Stimulated activated effector memory CD8-positive, alpha-beta T cell treated with anti-CD3 and anti-CD28 coated beads, Interleukin-12 subunit alpha, Interleukin-12 subunit beta, amount 100 ng/mL, for 72 hours (primary cell): ENCODE data around the gene HOXB1.

Experiments
- ATAC-seq: fragments of 150-1000 bp; cut with Tn5 transposase; 2 replicates; pipeline ENCODE4 v1.10.0; 2021
- DNase-seq, 2 donors: peaks; one replicate each; pipeline ENCODE4 v3.0.0; 2021 to 2022; ENCODE audit warnings: low spot score in 2 of 2
- H3K27ac Mint-ChIP-seq: one replicate; pipeline ENCODE4 v1.8.0; 2022; ENCODE audit warnings: mild to moderate bottlenecking, mixed read lengths
- H3K36me3 Mint-ChIP-seq: one replicate; pipeline ENCODE4 v1.8.0; 2022; ENCODE audit warnings: mild to moderate bottlenecking, mixed read lengths
- H3K4me1 Mint-ChIP-seq: one replicate; pipeline ENCODE4 v1.8.0; 2022; ENCODE audit warnings: mixed read lengths
- H3K4me3 Mint-ChIP-seq: one replicate; pipeline ENCODE4 v1.8.0; 2022; ENCODE audit warnings: mild to moderate bottlenecking, mixed read lengths
- H3K9me3 Mint-ChIP-seq: one replicate; pipeline ENCODE4 v1.8.0; 2022; ENCODE audit warnings: mixed read lengths

HOXB1 gene

GRCh38 chr17:48506246-48506645 lies 24.6 kb downstream of the HOXB1 start:
- ATAC-seq (no peak), DNase-seq (no peak)
- H3K9me3 Mint-ChIP-seq: no peaks in the 10 kb centered on the region
- peaks cover 26% of the 10 kb centered on the region for H3K4me1 Mint-ChIP-seq
- H3K27ac Mint-ChIP-seq: no peak overlapping the region
- H3K4me3 Mint-ChIP-seq: no peak overlapping the region
- H3K36me3 Mint-ChIP-seq: no peaks in the 10 kb centered on the region

GRCh38 chr17:48505788-48506187 lies 25.0 kb downstream of the HOXB1 start:
- H3K9me3 Mint-ChIP-seq: no peaks in the 10 kb centered on the region
- ATAC-seq: peak; percentile 100
- no peaks in the 10 kb centered on the region for H3K36me3 Mint-ChIP-seq
- no peak overlapping the region for H3K27ac Mint-ChIP-seq
- H3K4me1 Mint-ChIP-seq: peaks cover 23% of the 10 kb centered on the region
- no peak overlapping the region for H3K4me3 Mint-ChIP-seq
- peak in 1 of 2 donors; percentile 66 for DNase-seq

DNA sequence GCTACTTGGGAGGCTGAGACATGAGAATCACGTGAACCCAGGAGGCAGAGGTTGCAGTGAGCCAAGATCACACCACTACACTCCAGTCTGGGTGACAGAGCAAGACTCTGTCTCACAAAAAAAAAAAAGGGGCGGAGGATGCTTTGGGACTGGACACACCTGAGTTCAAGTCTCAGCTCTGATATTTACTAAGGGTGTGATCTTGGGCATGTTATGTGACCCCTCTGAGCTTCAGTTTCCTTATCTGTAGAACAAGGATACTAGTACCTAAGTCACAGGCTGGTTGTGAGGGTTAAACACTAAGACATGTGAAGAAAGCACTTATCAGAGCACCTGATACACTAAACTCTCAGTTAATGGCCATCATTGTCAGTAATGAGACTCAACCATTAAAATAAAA lies 25.9 kb downstream of the HOXB1 start:
- Mint-ChIP-seq H3K36me3 (no peaks in the 10 kb centered on the region), H3K9me3 (no peaks in the 10 kb centered on the region), H3K4me1 (peaks cover 18% of the 10 kb centered on the region), H3K4me3 (no peak overlapping the region), H3K27ac (peak overlapping the region; percentile 30)
- DNase-seq: no peak
- ATAC-seq: no peak

DNA sequence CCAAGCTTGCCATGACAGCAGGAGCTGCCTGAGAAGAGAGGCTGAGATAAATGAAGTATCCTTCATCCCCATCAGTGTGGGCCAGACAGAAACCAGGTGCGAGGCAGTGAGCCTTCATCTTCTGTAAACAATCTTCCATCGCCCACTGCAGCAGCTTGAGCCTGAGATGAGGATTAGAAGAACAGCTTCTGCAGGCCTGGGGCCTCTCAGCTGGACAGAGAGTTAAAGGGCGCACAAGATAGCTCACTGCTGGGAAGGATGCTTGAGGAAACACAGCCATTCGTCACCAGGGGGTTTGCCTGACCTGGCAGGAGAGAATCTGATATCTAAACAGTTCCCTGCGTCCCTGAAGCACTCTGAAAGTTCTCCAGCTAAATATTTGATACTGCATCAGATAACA lies 27.1 kb downstream of the HOXB1 start:
- DNase-seq (no peak), ATAC-seq (no peak)
- H3K4me3 Mint-ChIP-seq: no peak overlapping the region
- peaks cover 18% of the 10 kb centered on the region for H3K4me1 Mint-ChIP-seq
- no peaks in the 10 kb centered on the region for H3K36me3 Mint-ChIP-seq
- no peaks in the 10 kb centered on the region for H3K9me3 Mint-ChIP-seq
- H3K27ac Mint-ChIP-seq: peak overlapping the region; percentile 12

- DNase-seq (no peak), ATAC-seq (no peak)
- H3K9me3 Mint-ChIP-seq: no peaks in the 10 kb centered on the region
- no peaks in the 10 kb centered on the region for H3K36me3 Mint-ChIP-seq
- H3K27ac Mint-ChIP-seq: no peak overlapping the region
- no peak overlapping the region for H3K4me3 Mint-ChIP-seq
- H3K4me1 Mint-ChIP-seq: peaks cover 18% of the 10 kb centered on the region
Measured at GRCh38 chr17:48502901-48503300, 27.9 kb downstream of the HOXB1 start.

GRCh38 chr17:48502312-48502711 lies 28.5 kb downstream of the HOXB1 start:
- ATAC-seq (no peak), DNase-seq (no peak)
- Mint-ChIP-seq H3K9me3 (no peaks in the 10 kb centered on the region), H3K4me1 (peaks cover 18% of the 10 kb centered on the region), H3K36me3 (no peaks in the 10 kb centered on the region), H3K27ac (no peak overlapping the region), H3K4me3 (no peak overlapping the region)

DNA sequence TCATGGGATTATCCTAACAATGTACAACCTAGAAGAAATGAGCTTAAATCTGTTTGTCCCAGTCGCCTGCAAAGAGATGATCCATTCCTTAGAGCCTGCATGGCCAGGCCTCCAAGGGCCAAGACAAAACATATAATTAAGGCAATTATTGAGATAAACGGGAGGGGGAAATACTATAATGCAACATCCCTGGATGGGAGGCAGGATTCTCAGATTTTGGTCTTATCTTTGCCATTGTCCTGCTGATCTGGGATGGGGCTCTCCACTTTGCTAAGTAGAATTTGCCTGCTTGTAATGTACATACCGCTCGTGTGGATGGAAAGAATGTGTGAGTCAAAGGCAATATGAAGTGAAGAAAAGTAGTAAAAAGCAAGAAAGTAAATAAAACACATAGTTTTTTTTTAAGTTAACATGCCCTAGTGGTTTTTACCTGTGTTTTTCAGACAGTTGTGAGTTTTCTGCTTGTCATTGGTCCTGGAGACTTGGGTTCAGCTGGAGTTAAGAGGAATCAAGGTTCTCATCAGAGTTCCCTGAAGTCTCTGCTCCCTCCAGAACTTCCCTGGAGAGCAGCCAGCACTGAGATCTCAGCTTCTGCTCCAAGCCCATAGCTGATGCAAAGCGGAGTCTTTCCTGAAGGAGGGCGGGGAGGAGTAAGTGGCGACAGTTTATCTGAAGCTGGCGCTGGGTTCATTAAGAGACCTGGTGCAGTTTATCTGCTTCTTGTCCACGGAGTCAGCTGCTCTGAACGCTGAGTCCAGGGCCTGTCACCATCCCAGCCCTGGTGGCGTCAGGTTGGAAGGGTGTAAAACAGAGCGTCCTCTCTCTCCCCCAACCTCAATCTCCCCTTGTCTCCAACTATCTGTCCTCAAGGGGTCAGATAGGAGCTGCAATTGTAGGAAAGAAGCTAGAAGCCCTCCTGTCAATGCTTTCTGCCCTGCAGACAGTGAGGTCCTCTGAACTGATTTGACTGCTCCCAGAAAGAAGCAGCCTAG lies 30.1 kb downstream of the HOXB1 start:
- no peaks in the 10 kb centered on the region for H3K36me3 Mint-ChIP-seq

DNA sequence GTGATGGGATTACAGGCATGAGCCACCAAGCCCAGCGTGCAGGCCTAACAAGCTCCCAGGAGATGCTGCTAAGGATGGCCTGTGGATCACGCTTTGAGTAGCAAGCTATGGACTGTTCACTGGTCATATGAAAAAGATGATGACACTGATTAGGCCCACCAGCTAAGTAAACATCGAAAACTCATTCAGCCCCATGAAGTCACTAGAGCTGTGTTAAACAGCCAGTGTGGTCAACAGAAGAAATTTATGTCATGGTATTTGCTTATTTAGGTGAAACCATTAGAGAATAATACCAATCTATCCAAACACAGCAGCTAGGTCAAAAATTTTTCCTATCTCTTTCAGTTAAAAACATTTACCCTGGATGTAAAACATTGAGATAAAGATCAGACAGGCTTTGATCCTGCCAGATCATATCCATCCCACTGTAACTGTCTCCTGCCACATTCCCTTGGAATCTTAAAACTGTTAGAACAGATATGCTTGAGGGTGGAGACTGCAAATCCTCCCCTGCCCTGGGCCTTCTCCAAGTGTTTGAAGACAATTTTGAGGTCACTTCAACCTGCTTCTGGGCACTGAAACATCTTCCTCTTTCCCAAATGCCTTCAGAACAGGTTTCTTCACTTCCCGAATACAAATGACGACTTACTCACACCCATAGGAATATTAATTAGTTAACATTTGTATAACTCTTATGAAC lies 30.9 kb downstream of the HOXB1 start:
- H3K9me3 Mint-ChIP-seq: no peaks in the 10 kb centered on the region
- ATAC-seq (no peak), DNase-seq (no peak)
- no peak overlapping the region for H3K4me3 Mint-ChIP-seq
- H3K27ac Mint-ChIP-seq: no peak overlapping the region
- H3K4me1 Mint-ChIP-seq: peaks cover under 1% of the 10 kb centered on the region
- H3K36me3 Mint-ChIP-seq: no peaks in the 10 kb centered on the region

More for the DNA sequence above, 30.1 kb downstream of the HOXB1 start:
- no peaks in the 10 kb centered on the region for H3K9me3 Mint-ChIP-seq
- ATAC-seq (no peak), DNase-seq (no peak)
- no peak overlapping the region for H3K27ac Mint-ChIP-seq
- H3K4me3 Mint-ChIP-seq: no peak overlapping the region
- H3K4me1 Mint-ChIP-seq: peaks cover 9% of the 10 kb centered on the region

DNA sequence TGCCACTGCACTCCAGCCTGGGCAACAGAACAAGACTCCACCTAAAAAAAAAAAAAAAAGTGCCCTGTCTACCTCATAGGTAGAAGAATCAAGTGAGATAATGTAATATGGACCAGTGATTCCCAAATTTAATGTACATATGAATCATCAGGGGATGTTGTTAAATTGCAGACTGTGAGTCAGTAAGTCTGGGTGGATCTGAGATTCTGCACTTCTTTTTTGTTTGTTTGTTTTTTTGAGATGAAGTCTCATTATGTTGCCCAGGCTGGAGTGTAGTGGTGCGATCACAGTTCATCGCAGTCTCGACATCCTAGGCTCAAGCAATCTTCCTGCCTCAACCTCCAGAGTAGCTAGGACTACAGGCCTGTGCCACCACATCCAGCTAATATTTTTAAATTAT lies 31.6 kb downstream of the HOXB1 start:
- DNase-seq: no peak
- no peak overlapping the region for H3K4me3 Mint-ChIP-seq
- H3K4me1 Mint-ChIP-seq: no peaks in the 10 kb centered on the region
- H3K27ac Mint-ChIP-seq: no peak overlapping the region
- H3K9me3 Mint-ChIP-seq: no peaks in the 10 kb centered on the region
- ATAC-seq: no peak
- H3K36me3 Mint-ChIP-seq: no peaks in the 10 kb centered on the region

- Mint-ChIP-seq H3K36me3 (no peaks in the 10 kb centered on the region), H3K9me3 (no peaks in the 10 kb centered on the region), H3K27ac (no peak overlapping the region), H3K4me3 (no peak overlapping the region), H3K4me1 (no peaks in the 10 kb centered on the region)
- ATAC-seq: no peak
- no peak for DNase-seq
Measured at GRCh38 chr17:48498164-48498850, 32.5 kb downstream of the HOXB1 start.

GRCh38 chr17:48497103-48497502 lies 33.7 kb downstream of the HOXB1 start:
- no peak for ATAC-seq
- Mint-ChIP-seq H3K9me3 (no peaks in the 10 kb centered on the region), H3K4me3 (no peak overlapping the region), H3K36me3 (no peaks in the 10 kb centered on the region), H3K27ac (no peak overlapping the region), H3K4me1 (peaks cover 3% of the 10 kb centered on the region)
- DNase-seq: no peak

GRCh38 chr17:48494335-48494734 lies 36.5 kb downstream of the HOXB1 start:
- H3K36me3 Mint-ChIP-seq: no peaks in the 10 kb centered on the region
- H3K4me1 Mint-ChIP-seq: peaks cover 20% of the 10 kb centered on the region
- no peak overlapping the region for H3K4me3 Mint-ChIP-seq
- no peaks in the 10 kb centered on the region for H3K9me3 Mint-ChIP-seq
- ATAC-seq (no peak), DNase-seq (no peak)
- H3K27ac Mint-ChIP-seq: no peak overlapping the region

GRCh38 chr17:48492401-48493298 lies 38.2 kb downstream of the HOXB1 start:
- DNase-seq: peak; percentile 47 to 75
- Mint-ChIP-seq H3K4me1 (peaks cover 20% of the 10 kb centered on the region), H3K36me3 (no peaks in the 10 kb centered on the region), H3K27ac (peak overlapping the region; percentile 65), H3K9me3 (no peaks in the 10 kb centered on the region), H3K4me3 (peak overlapping the region; percentile 56)
- ATAC-seq: peak; percentile 87

GRCh38 chr17:48491527-48492273 lies 39.1 kb downstream of the HOXB1 start:
- ATAC-seq: peak; percentile 74
- Mint-ChIP-seq H3K36me3 (no peaks in the 10 kb centered on the region), H3K4me1 (peaks cover 20% of the 10 kb centered on the region), H3K9me3 (no peaks in the 10 kb centered on the region), H3K27ac (peak overlapping the region; percentile 65), H3K4me3 (peak overlapping the region; percentile 56)
- DNase-seq: no peak
